Activated naive CD4-positive, alpha-beta T cell (primary cell): ENCODE measurements around the gene CHCHD10.

Source experiments
- DNase-seq, 4 experiments: peaks; one replicate each; lab custom pipeline; 2025; lab: John Stamatoyannopoulos, UW

The CHCHD10 gene

DNA sequence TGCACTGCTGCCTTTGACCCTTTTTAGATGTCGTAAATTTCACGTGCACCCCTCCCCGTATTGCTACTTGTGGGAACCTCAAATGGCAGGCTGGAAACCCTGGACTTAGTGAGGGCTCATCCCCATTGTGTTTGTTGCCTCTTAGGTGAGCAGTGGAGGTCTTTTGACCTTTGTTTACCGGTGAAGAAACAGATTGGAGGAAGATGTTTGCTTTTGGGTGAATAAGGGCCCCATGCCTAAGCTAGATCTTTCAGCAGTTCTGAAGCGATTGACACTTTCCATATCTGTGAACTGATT lies 19.8 kb upstream of the CHCHD10 start:
- no peak for DNase-seq

DNA sequence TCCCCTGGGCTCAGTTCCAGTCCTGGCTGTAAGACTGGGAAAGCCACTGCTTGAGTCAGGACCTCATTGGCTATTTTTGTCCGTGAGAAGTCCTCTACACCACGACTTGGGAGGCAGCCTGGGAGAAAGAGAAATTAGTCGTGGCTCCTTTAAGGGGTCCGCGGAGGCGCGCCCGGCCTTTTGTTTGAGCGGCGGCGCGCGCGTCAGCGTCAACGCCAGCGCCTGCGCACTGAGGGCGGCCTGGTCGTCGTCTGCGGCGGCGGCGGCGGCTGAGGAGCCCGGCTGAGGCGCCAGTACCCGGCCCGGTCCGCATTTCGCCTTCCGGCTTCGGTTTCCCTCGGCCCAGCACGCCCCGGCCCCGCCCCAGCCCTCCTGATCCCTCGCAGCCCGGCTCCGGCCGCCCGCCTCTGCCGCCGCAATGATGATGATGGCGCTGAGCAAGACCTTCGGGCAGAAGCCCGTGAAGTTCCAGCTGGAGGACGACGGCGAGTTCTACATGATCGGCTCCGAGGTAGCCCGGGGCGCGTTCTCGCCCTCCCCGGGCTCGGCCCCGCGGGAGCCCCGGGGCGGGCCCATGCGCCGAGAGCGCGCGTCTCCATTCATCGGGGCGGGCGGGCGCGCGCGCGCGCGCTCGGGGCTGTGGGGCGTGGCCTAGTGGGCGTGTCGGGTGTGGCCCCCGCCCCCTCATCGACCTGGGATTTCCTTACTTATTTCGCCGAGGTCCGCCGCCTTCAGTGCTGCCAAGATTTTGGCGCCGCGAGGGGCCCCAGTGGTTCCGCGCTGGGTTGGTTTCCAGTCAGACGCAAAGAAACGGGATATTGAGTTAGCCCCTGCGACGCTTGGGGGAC lies 19.2 kb upstream of the CHCHD10 start, which contains the start of gene SMARCB1:
Gene SMARCB1, plus strand, starts transcription at position 215 of the 848 bp plus-strand sequence. Its CDS starts 204 bp downstream, at position 419.
- peak; percentile 74 to 90 (median 88) for DNase-seq

DNA sequence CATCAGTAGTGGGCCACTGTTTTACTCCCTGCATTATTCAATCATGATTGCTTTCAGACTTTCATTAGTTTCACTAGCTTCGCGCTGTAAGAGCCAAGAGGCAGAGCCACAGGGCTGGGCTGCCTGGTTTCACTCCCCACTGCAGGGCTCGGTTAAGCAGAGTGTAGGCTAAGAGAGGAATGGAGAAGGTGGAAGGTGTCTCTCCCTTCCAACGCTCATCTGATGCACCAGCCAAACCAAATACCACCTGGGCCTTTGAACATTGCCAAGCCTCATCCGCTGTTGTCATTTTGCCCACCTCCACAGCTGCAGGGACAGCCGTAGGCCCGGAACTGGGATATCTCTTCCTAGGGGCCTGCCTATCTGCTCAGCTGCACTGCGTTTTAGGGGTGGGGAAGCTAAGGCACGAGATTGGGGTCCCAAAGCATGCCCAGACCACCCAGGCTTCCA lies 18.5 kb upstream of the CHCHD10 start:
- DNase-seq = peak in 1 of 4 experiments; percentile 42

GRCh38 chr22:23784215-23784732 lies 16.5 kb upstream of the CHCHD10 start:
- DNase-seq = no peak

- no peak for DNase-seq
Observed at GRCh38 chr22:23783265-23784150, 15.7 kb upstream of the CHCHD10 start.

DNA sequence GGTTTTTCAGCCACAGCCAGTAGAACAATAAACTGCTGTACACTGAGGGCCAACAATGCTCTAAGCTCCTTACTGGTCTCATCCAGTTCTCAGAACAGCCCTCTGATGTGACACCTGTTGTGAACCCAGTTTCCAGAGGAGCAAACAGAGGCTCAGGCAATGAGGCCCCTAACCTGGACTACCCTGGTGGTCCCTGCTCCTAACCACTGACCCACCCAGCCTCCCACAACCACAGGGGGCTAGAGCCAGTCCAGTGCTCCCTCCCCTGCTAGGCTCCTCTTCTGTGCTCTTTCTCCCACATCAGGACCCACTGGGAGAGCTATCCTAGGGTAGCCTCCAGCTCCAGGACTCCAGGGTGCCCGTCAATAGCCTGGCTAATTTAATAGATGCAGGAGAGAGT lies 14.9 kb upstream of the CHCHD10 start:
- no peak for DNase-seq

DNA sequence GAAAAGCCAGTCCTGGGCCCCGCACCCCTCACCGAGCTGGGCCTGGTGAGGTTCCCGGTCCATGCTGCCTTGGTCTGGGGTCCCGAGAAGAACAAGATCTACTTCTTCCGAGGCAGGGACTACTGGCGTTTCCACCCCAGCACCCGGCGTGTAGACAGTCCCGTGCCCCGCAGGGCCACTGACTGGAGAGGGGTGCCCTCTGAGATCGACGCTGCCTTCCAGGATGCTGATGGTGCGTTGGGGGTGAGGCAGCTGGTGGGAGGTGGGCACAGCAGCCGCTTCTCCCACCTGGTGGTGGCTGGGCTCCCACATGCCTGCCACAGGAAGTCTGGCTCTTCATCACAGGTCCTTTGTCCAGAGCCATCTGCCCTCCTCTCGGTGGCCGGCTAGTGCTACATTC lies 14.5 kb upstream of the CHCHD10 start:
- DNase-seq = no peak

GRCh38 chr22:23781511-23782183 lies 13.9 kb upstream of the CHCHD10 start:
- no peak for DNase-seq

DNA sequence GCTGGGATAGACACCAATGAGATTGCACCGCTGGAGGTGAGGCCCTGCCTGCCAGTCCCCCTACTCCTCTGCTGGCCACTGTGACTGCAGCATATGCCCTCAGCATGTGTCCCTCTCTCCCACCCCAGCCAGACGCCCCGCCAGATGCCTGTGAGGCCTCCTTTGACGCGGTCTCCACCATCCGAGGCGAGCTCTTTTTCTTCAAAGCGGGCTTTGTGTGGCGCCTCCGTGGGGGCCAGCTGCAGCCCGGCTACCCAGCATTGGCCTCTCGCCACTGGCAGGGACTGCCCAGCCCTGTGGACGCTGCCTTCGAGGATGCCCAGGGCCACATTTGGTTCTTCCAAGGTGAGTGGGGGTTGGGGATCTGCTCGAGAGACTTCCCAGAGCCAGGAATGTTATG lies 13.3 kb upstream of the CHCHD10 start:
- no peak for DNase-seq

GRCh38 chr22:23780146-23780748 lies 12.5 kb upstream of the CHCHD10 start:
- no peak for DNase-seq

DNA sequence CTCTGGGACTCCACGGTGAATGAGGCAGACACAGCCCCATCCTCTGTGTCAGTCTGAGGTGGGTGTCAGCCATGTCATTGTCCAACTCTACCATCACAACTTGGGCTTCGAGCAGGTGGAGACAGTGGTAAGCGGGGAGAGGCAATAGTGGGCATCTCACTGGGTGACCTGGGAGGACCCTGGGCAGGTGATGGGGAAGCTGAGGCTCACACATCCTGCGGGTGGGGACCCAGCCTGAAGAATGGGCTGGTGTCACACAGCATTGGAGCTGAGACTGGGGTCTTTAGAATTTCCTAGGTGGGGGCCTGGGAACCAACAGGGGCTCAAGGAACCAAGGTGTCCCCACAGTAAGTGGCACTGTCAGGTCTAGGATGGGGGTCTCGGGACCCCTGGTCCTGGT lies 12.0 kb upstream of the CHCHD10 start:
- no peak for DNase-seq

DNA sequence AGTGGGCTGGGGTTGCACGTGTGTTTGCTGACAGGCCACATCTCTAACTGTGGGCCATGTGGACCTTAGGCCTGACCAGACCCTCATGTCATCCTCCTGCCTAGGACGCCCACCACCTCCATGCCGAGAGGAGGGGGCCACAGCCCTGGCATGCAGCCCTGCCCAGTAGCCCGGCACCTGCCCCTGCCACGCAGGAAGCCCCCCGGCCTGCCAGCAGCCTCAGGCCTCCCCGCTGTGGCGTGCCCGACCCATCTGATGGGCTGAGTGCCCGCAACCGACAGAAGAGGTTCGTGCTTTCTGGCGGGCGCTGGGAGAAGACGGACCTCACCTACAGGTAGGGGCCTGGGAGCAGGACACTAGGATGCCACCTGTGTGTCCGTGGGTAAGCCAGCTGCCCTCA lies 11.3 kb upstream of the CHCHD10 start:
- DNase-seq = no peak

DNA sequence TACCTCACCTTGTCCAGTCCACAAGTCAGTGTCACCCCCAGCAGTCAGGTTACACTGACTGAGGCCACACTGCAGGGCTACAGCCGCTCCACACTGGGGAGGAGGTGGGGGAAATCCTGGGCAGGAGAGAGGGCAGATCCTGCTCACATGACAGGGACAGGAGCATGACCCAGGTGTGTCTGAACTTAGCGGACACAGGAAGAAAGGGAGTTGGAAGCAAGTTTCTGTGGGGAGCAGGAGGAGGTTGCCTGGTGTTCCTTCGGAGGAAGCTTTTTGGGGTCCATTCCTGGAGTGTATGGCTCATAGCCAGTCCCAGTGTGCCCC lies 10.8 kb upstream of the CHCHD10 start:
- no peak for DNase-seq

DNA sequence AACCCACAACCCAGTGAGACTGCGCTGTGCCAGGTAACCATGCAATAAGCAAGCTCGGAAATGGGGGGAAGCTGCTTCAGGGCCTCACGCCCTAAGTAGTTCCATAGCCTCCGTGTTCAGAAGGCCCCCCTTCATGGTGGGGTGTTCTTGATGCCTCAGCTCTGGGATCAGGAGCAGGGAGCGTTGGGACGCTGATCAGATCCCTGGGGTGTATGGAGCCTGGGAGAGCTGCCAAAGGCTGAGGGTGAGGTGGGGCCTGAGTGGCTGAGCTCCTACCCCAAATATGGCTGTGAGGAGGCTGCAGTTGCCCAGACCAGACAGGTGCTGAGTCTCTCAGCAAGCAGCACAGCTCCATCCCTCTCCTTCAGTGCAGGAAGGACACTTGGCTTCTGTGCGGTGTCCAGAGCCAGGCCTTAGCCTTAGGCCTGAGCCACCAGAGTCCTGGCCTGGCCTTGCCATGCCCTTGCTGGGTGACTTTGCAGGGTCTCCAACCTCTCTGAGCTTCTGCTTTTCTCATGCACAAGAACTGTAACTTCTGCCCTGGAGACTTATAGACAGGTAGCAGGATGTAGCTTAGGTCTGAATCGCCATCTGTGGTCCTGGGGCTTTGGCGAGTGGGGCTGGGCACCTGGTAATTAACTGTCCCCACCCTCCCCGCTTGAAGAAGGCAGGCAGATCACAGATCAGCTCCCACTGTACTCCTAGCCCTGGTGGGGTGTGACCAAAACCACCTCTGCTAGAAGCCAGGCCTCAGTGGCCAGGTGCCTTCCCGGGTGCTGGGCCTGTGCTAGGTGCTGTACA lies 10.2 kb upstream of the CHCHD10 start:
- DNase-seq = no peak

GRCh38 chr22:23775779-23776375 lies 8.1 kb upstream of the CHCHD10 start:
- no peak for DNase-seq

DNA sequence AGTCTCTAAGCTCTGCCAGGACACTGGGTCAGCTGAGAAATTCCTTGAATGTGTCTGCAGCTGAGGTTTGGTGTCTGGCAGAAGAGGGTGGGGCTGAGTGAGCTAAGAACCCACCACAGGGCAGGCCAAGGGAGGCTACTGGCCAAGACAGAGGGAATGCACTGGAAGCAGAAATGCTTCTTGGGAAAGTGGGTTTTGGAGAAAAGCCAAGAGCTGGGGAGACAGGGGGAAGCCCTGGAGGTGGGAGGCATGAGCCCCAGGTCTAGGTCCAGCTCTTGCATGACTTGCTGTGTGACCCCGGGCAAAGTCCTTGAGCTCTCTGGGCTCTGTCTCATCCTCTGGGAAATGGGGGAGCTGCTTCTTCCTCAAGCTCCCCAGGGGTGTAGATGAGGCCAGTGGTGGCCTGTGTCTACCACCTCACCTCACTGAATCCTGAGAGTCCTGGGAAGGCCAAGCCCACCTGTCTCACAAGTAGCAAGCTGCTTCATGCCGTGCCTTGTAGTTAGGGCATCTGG lies 7.2 kb upstream of the CHCHD10 start:
- DNase-seq = no peak

DNA sequence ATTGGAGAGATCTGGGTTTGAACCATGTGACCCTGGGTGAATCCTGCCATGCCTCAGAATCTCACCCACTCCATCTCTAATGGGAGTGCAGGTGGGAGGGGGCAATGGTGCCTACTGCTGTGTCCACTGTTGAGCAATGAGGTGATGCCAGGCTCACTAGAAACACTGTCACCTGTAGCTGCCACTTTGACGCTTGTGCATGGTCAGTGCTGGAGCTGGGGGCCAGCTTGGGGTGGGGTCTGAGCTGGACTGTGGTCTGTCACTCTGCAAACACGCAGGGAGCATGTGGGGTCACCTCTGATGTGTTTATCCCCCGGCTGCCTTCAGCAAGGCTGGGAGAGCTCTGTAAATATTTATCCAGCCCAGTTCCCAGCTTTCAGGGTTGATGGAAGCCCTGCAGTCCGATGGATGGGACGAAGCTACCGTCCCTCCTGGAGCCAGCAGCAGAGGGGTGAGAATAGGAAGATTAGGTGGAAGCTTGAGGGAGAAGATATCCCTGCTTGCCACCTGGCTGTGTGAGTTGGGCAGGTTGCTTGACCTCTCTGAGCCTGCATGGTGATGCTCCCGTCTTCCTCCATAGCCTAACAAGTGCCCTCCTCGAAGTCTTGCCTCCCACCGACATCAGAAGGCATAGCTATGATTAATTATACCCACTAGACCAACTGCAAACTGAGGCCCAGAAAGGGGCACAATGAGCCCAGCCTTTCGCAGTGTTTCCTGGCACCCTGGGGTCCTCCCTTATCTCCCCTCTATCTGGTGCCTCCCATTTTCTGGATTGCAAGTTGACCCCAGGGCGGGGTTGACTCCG lies 6.5 kb upstream of the CHCHD10 start:
- DNase-seq = no peak

- DNase-seq = no peak
Observed at GRCh38 chr22:23773483-23774113, 5.8 kb upstream of the CHCHD10 start.
